Testis (tissue), 2 donors: Measurements from ENCODE around the gene GRID1.

Experiments used
- POLR2A ChIP-seq: fragments of 450-650 bp; IDR thresholded peaks from one replicate; pipeline ENCODE4 v1.6.1; 2017; ENCODE audit warnings: antibody characterized with exemption, mild to moderate bottlenecking, moderate library complexity
- TF ChIP-seq, protein P1 (sequence below), 3 experiments: fragments of 450-650 bp in 2 of 3; fragments of 200-600 bp in 1 of 3; sonication (generic) in 1 of 3; IDR thresholded peaks; one replicate each; pipeline ENCODE4 v1.5.1; 2016 to 2019; ENCODE audit warnings: antibody characterized with exemption in 3 of 3, mild to moderate bottlenecking in 2 of 3, moderate library complexity in 1 of 3

DNA sequence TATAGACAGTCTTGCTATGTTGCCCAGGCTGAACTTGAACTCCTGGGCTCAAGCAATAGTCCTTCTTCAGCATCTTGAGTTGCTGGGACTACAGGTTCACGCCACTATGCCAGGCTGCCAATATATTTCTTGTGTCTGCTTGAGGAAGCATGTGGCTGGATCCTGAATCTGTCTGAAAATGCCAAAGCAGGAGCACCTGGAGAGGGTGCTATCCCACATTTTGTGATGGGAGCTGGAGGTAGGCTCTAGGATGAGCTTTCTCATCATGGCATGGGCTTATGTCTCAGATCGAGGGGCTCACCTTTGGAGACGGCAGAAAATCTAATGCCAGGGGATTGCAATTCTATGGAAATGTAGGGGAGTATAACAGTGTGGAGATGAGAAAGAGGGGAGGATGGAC, 744.2 kb downstream of the GRID1 start:
- TF ChIP-seq, protein P1, sequence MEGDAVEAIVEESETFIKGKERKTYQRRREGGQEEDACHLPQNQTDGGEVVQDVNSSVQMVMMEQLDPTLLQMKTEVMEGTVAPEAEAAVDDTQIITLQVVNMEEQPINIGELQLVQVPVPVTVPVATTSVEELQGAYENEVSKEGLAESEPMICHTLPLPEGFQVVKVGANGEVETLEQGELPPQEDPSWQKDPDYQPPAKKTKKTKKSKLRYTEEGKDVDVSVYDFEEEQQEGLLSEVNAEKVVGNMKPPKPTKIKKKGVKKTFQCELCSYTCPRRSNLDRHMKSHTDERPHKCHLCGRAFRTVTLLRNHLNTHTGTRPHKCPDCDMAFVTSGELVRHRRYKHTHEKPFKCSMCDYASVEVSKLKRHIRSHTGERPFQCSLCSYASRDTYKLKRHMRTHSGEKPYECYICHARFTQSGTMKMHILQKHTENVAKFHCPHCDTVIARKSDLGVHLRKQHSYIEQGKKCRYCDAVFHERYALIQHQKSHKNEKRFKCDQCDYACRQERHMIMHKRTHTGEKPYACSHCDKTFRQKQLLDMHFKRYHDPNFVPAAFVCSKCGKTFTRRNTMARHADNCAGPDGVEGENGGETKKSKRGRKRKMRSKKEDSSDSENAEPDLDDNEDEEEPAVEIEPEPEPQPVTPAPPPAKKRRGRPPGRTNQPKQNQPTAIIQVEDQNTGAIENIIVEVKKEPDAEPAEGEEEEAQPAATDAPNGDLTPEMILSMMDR (IDR thresholded peaks at IDR 0.05), result no peak
- no peak for TF ChIP-seq POLR2A
